Measurements from ENCODE around the gene PREP.

DNA sequence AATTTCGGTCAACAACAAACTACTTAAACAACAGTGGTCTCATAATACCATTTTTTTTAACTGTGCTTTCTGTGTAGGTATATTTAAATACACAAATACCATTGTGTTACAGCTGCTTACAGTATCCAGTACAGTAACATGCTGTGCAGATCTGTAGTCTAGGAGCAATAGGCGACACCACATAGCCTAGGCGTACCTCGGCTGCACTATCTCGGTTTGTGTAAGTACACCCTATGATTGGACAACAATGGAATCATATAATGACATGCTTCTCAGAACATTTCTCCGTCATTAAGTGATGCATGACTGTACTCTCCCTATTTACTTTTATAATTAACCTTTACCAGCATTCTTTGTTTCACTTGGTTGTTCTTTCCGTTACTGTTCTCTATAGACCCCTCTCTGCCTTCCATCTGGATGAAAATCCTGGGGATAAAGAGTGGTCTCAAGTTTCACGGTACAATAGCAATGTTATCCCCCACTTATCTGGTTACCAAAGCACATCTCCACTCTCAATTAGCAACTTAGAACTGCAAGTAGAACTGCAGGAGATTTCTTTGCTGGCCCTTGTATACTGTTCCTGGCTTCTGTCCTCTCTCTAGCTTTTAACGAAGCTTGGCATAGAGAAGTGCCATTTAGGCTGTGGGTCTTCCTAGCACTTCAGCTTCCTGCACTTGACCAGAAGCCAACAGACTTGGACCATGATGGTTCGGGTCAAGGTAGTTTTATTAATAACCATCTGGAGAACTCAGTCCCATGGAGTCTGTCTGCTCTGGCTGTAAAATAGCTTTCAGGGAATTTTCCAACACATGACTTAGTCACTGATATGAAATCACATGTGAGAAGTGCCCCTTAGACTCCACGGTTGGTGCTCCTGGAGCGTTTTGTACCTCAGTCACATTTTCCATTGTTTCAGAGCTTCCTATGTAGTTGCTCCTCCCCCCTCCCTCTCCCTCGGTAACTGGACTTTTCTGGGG lies 142.7 kb downstream of the PREP start:
- TF ChIP-seq, protein P1, sequence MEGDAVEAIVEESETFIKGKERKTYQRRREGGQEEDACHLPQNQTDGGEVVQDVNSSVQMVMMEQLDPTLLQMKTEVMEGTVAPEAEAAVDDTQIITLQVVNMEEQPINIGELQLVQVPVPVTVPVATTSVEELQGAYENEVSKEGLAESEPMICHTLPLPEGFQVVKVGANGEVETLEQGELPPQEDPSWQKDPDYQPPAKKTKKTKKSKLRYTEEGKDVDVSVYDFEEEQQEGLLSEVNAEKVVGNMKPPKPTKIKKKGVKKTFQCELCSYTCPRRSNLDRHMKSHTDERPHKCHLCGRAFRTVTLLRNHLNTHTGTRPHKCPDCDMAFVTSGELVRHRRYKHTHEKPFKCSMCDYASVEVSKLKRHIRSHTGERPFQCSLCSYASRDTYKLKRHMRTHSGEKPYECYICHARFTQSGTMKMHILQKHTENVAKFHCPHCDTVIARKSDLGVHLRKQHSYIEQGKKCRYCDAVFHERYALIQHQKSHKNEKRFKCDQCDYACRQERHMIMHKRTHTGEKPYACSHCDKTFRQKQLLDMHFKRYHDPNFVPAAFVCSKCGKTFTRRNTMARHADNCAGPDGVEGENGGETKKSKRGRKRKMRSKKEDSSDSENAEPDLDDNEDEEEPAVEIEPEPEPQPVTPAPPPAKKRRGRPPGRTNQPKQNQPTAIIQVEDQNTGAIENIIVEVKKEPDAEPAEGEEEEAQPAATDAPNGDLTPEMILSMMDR (conservative IDR thresholded peaks at IDR 0.05; ENCODE audit: low read length) = no peak
- no peak for TF ChIP-seq EZH2phosphoT487 (IDR thresholded peaks at IDR 0.05; ENCODE audit: borderline replicate concordance)
